GM21786 (cell line): ENCODE data around the gene TRIM56.
"Not testable (repeated sequence)": the region's sequence is repeated elsewhere in the genome, so short reads cannot be mapped to it uniquely, and the experiment has no call there.

ENCODE experiments used
- ATAC-seq: cut with Tn5 transposase; IDR thresholded peaks from one replicate; pipeline ENCODE4 v1.9.1; 2021; ENCODE audit not compliant: unreplicated experiment

Gene TRIM56

DNA sequence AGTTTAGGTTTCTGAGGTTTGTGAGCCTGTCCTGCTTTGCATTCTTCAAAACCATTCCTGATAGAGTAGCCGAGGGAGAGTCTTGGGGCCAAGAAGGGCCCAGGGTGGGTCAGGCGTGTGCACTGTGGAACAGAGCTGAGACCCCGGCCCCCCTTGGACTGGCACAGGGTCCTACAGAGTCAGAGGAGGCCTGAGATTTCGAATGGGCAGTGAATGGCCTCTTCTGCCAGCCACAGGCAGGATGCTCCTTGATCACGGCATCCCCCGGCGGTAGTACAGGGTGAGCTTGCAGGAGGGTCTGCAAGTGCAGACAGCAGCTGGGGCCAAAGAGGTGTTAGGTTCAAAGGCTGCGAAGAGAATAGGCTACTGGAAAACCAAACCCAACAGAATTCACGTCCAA is 4.6 kb downstream of the TRIM56 start:
- no peak for ATAC-seq

DNA sequence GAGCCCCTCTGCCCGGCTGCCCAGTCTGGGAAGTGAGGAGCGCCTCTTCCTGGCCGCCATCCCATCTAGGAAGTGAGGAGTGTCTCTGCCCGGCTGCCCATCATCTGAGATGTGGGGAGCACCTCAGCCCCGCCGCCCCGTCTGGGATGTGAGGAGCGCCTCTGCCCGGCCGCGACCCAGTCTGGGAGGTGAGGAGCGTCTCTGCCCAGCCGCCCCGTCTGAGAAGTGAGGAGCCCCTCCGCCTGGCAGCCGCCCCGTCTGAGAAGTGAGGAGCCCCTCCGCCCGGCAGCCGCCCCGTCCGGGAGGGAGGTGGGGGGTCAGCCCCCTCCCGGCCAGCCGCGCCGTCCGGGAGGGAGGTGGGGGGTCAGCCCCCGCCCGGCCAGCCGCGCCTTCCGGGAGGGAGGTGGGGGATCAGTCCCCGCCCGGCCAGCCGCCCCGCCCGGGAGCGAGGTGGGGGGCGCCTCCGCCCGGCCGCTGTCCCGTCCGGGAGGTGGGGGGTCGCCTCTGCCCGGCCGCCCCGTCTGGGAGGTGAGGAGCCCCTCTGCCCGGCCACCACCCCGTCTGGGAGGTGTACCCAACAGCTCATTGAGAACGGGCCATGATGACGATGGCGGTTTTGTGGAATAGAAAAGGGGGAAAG is 7.1 kb downstream of the TRIM56 start:
- ATAC-seq, result not testable (repeated sequence)

DNA sequence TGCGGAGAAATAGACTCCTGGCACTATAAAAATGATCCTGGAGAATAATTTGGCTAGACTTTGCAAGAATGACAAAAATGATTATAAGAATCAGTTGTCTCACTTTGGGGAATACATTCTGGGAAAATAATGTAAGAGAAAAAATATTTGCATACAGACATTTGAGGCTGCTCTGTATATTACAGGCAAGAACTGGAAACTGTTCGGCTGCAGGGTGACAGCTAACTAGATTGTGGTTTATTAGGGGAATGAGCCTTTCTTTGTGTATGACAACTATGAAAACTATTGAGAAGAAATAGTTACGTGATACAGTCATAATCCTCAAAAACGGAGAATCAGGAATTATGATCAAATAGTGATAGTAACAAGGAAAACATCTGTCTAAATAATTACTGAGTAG is 8.6 kb downstream of the TRIM56 start:
- ATAC-seq, result no peak

DNA sequence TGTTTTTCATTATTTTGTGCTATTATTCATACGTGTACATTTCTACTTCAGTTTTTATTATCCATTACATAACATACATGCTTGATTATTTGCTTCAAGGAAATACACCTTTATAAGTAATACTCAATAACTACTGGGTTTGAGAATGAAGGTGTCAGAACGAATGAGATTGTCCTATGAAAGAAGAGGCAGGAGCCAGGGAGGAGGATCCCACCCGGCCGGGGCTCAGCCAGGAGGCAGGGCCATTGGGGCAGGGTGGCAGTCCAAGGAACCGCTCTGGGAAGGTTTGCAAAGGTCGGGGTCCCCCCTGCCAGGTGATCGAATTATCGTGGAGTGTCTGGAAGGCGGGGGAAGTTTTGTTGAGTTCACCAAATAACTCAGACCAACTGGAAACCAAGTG is 9.1 kb downstream of the TRIM56 start:
- ATAC-seq, result no peak

DNA sequence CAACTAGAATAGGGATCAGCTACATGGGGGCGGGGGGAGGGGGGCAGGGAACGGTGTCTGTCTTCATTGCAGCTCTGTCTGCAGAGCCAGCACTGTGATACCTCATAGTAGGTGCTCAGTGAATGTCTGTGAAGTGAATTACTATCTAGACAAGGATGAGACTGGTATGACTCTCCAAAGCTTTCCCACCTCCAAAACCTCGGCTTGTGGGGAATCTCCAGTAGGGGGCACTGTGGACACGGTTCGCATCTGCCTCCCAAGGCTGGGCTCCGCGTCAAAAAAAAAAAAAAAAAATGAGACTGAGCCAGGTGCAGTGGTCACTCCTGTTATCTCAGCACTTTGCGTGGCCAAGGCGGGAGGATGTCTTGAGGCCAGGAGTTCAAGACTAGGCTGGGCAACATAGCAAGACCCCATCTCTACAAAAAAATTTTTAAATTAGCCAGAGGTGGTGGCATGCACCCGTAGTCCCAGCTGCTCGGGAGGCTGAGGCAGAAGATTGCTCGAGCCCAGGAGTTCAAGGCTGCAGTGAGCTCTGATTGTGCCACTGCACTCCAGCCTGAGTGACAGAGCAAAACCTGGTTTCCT is 9.6 kb downstream of the TRIM56 start:
- no peak for ATAC-seq

DNA sequence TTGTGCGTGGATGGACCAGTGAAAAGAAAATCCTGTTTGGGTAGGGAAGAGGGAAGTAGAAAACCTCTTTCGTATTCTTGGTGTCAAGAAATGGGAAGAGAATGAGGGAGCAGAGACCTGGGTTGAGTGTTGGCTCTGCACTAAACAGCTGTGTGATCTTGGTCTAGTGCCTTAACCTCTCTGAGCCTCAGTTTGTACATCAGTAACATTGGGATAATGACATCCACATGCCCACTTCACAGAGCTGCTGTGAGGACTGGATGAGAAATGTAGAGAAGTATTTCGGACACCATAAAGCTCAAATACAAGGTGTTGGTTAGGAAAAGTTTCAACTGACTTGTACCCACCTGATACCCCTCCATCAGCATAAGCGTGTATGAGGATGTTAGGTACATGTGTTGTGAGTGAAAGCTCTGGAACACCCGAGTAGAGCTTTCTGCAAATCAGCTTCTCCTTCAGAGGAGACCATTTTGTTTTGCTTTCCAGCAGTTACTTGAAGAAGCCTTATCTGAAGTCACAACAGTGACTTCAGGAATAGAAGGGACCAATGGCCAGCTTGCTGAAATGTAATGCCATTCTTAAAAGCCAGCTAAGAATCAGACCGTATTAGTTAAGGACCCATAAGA is 11.2 kb downstream of the TRIM56 start:
- no peak for ATAC-seq

DNA sequence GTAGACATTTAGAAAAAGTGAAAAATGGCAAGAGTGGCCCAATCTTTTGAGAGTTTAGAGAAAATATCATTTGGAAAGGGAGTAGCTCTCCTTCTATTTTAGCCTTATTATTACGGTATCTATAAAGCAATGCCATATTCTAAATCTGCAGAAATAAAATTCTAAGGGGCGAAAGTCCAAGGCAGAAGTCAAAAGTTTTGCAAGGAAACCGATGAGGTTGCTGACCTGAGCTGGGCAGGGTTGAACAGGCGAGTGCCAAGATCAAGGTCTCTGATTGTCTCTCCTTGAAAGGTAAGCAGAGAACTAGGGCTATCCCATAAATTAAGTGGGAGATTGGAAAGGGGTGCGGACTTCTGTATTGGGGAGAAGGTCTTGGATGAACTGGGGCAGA is 11.7 kb downstream of the TRIM56 start:
- no peak for ATAC-seq

DNA sequence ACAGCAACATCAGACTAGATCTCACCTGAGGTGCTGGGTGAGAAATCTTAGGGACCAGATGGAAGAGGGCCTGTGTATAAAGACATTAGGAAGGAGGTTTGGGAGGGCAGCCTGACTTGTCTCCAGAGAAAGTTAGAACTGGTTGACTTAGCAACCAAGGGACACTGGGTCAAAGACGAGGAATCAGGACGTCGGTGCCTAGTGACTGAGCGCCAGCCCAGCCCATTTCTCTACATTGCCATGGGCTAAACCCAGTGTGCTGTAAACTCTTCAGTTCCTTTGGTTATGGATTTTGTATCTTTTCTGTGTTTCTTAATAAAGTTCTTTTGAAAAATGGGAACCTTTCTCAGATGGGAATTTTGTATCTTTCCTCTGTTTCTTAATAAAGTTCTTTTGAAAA is 12.3 kb downstream of the TRIM56 start:
- ATAC-seq, result no peak

DNA sequence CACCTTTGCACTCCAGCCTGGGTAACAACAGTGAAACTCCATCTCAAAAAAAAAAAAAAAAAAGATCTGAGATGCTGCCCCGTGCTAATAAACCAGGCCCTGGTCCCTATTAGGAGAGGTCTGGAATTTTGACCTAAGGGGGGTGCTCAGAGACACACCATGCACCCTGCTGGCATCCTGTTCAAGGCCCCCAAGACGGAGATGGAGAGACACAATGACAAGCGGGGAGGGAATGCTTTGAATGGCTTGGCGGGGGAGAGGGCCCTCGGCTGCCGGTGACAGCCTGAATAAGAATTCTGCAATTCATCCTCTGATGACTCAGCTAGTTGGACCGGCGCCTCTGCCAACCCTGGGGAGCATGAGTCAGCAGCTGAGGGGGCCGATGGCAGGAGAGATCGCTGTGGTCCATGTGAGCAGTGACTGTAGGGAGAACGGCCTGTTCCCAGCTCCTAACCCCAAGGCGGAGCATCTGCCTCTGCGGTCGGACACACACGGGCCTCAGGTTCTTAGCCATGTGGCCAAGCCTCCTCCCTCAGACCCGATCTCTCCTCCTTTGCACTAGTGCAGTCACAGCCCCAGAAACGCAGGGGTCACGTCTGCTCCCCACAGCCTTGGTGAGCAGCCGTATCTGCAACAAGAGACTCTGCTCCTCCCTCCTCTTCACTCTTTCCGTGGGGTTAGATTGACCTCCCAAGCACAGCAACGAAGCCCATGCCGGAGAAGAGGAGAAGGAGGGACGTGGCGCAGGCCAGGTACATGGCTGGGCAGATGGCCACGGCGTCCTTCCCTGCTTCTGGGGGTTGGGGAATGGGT is 14.9 kb downstream of the TRIM56 start:
- ATAC-seq, result no peak

DNA sequence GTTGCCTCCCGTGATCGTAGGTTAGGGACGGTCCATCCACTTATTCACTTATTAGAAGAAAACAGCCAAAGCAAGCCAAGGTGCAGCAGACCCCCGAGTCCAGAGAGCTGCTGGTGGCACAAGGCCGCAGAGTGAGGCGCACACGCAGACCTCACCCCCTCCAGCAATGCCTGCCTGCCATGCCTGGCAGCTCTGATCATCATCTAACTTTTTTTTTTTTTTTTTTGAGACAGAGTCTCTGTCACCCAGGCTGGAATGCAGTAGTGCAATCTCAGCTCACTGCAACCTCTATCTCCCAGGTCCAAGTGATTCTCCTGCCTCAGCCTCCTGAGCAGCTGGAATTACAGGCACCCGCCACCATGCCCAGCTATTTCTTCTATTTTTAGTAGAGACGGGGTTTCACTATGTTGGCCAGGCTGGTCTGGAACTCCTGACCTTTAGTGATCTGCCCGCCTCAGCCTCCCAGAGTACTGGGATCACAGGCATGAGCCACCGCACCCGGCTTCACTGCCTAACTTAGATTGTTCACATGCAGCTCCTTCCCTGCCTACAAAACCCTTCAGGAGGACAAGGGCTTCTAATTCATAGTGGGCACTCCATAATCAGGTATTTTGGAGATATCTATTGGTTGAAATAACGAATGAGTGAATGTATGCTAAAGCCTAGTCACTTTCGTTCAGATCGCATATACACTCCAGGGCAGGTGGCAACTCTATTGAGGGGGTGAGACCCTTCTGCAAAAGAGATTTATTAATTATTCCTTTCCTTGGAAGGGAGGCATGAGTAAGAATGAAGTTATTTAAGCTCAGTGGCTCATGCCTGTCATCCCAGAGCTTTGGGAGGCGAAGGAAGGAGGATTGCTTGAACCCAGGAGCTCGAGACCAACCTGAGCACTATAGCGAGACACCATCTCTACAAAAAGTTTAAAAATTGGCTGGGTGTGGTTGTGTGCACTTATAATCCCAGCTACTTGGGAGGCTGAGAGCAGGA is 15.9 kb downstream of the TRIM56 start:
- no peak for ATAC-seq

DNA sequence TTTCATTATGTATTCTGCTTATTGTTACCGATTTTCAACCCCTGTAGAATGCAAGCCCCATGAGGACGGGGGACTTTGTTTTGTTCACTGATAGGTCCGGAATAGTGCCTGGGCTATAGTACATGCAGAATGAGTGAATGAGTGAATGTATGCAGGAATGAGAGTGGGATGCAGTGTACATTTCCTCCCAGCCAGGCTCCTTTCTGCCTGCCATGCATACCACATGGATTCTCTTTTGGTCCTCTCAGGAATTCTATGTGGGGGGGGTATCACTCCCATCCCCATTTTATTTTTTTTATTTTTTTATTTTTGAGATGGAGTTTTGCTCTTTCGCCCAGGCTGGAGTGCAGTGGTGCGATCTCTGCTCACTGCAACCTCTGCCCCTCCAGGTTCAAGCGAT is 16.7 kb downstream of the TRIM56 start:
- no peak for ATAC-seq

DNA sequence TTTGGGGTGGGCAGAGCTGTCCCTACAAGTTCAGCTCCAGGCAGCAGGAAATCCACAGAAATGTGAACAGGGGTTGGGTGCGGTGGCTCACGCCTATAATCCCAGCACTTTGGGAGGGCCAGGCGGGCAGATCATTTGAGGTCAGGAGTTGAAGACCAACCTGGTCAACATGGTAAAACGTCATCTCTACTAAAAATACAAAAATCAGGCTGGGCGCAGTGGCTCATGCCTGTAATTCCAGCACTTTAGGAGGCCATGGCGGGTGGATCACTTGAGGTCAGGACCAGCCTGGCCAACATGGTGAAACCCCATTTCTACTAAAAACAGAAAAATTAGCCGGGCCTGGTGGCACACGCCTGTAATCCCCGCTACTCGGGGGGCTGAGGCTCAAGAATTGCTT is 18.4 kb downstream of the TRIM56 start:
- ATAC-seq, result not testable (repeated sequence)

DNA sequence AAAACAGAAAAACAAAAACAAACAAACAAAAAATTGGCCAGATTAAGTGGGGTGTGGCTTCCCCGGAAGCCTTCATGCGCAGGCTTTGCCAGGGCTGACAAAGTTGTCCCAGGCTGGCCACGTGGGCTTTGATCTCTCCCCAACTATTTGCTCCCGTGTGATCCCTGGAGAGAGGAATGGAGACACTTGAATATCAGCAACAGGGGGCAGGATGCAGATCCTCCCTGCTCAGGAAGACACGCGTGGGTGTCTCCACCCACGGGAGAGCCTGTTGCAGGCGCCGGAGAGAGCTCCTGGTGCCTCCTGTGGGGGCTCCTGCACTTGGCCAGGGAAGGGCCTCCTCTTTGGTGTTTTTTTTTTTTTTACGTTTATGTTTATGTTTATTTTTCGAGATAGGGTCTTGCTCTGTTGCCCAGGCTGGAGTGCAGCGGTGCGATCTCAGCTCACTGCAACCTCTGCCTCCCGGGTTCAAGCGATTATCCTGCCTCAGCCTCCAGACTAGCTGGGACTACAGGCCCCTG is 19.0 kb downstream of the TRIM56 start:
- ATAC-seq, result no peak

DNA sequence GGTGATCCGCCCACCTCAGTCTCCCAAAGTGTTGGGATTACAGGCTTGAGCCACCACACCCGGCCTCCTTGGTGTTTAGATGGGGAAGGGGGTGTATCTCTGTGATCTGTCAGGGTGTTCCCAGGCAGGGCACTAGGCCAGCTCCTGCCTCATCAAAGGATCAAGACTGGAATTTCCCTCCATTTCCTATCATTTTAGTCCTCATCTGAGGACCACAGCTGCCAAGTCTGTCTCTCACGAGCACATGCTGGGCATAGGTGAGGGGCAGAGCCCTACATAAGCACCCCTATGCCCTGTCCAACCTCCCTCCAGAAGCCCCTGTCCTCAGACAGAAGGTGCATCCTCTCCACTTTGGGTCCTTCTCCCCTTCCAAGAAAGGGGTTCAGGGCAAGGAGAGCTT is 19.5 kb downstream of the TRIM56 start:
- no peak for ATAC-seq

DNA sequence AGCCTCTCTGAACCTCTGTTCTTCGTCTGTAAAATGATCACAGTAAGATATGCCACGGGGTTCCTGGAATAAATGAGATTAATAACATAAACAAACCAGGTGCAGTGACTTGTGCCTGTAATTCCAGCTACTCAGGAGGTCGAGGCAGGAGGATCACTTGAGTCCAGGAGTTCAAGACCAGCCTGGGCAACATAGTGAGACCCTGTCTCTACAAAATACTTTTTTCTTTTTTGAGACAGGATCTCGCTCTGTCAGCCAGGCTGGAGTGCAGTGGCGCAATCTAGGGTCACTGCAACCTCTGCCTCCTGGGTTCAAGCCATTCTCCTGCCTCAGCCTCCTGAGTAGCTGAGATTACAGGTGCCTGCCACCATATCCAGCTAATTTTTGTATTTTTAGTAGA is 20.0 kb downstream of the TRIM56 start:
- not testable (repeated sequence) for ATAC-seq

DNA sequence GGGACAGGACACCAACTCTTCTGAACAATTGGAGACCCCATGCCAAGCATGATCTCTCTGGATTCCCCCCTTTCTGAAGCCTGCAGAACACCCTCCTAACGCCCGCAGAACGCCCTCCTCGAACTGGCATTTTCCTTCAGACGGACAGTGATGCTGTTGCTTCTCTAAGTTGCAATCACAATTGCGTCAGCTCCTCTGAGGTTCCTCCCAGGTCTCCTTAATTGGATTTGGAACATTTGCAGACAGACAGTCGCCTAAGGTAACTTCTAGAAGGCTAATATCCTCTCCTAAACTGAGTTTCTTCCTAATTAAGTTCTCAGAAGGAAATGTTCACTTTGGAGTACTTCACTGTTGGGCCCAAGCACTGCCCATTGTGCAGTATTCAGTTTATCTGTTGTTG is 21.1 kb downstream of the TRIM56 start:
- no peak for ATAC-seq

DNA sequence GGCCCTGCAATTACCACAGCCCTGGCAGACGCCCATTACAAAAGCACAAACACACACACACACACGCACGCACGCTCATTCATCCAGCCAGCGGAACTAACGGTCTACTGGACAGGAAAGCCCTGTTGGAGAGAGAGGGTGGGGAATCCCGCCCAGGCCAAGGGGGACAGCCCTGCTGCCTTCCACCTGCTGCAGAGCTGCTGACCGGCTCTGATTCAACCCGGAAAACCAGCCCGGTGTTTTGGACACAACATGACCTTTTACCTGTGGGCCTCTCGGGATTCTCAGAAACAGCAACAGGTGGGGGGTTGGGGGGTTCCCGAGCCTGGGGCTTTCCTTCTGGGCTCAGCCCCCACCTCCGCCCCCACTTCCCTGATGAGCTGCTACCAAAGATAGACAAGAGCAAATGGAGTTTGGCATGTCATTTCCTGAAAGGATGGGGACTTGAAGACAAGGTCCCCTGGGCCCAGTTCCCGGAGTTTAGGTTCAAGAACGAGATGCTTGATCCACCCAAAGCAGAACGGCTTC is 23.1 kb downstream of the TRIM56 start:
- ATAC-seq, result no peak

DNA sequence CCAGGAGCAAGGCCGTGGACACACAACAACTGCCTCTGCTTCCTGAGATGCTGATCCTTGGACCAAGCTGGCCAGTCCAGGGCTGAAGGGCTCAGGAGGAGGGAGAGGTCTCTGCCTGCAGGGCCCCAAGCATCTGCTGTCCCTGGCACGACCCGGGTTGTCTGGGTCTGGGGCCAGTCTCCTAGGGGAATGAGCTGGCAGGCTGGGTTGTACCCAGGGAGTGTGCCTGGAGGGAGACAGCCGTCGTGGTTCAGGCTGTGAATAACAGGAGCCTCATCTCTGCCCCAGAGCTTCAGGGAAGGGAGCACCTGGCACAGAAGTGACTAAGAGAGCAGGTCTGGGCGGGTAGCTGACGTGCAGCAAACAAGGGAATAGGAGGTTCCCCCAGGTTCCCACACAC is 23.7 kb downstream of the TRIM56 start:
- ATAC-seq, result no peak

DNA sequence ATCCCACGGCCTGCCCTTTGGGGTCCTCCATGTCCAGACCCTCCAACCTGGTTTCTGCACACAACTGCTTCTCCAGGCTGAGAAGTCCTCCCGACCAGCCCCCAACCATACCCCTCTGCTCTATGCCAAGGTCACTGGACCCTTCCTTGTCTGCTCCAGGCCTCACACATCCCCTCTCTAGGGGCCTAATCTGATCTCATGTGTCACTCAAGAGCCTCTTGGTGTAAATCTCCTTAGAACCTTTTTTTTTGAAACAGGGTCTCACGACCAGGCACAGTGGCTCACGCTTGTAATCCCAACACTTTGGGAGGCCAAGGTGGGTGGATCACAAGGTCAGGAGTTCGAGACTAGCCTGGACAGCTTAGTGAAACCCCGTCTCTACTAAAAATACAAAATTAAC is 24.1 kb downstream of the TRIM56 start:
- no peak for ATAC-seq

DNA sequence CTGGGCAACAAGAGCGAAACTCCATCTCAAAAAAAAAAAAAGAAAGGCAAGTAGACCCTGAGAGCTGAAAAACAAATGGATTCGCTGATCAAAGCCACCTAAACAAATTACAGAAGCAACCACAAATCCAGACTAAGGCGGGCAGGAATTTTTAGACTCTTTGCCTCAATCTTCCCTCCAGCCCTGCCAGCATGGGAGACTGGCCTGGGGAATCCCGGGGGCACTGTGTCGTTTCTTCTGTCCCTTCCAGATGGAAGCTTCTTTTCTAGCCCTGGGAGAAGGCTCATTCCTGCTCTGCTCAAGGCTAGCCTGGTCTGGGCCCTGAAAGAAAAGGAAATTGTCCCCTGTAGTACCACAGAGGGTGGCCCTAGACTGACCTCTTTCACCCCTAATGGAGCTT is 26.0 kb downstream of the TRIM56 start:
- no peak for ATAC-seq
